Suprapubic skin (tissue), 3 donors: ENCODE results near the gene CTCFL.

Experiments used
- EP300 ChIP-seq: sonication (generic); formaldehyde crosslinking; IDR thresholded peaks from one replicate; pipeline ENCODE4 v1.6.1; 2017; ENCODE audit warnings: antibody characterized with exemption
- TF ChIP-seq, protein P1 (sequence below), 2 donors: fragments of 200-600 bp in 1 of 2; fragments of 450-650 bp in 1 of 2; sonication (generic) in 1 of 2; IDR thresholded peaks; one replicate each; pipeline ENCODE4 v1.5.1; 2016 to 2019; ENCODE audit warnings: antibody characterized with exemption in 2 of 2, mild to moderate bottlenecking in 1 of 2, moderate library complexity in 1 of 2

GRCh38 chr20:57543754-57544153 is 18.8 kb upstream of the CTCFL start:
- TF ChIP-seq, protein P1, sequence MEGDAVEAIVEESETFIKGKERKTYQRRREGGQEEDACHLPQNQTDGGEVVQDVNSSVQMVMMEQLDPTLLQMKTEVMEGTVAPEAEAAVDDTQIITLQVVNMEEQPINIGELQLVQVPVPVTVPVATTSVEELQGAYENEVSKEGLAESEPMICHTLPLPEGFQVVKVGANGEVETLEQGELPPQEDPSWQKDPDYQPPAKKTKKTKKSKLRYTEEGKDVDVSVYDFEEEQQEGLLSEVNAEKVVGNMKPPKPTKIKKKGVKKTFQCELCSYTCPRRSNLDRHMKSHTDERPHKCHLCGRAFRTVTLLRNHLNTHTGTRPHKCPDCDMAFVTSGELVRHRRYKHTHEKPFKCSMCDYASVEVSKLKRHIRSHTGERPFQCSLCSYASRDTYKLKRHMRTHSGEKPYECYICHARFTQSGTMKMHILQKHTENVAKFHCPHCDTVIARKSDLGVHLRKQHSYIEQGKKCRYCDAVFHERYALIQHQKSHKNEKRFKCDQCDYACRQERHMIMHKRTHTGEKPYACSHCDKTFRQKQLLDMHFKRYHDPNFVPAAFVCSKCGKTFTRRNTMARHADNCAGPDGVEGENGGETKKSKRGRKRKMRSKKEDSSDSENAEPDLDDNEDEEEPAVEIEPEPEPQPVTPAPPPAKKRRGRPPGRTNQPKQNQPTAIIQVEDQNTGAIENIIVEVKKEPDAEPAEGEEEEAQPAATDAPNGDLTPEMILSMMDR (IDR thresholded peaks at IDR 0.05): no peak
- no peak for TF ChIP-seq EP300
